LHCN-M2 (cell line): Measurements from ENCODE around the gene LMTK3. TPM values are rescaled to one million over a fixed set of nuclear protein-coding genes. Genes with fewer than 3 reads are reported as not detected.

Experiments
- DNase-seq: peaks from one replicate; pipeline ENCODE4 v3.0.0-alpha.2; 2012; ENCODE audit warnings: low read depth
- polyA plus RNA-seq: library from polyadenylated mRNA; unstranded; fragments of >200 nt; gene quantifications from one replicate; pipeline ENCODE4 v1.2.1, GENCODE V29; 2012; ENCODE audit warnings: missing spikeins
- total RNA-seq: library from RNA; depleted of rRNA; stranded (reverse); fragments of >200 nt; gene quantifications from 2 replicates; pipeline ENCODE4 v1.2.3, GENCODE V29; 2014; rRNA removed

Gene LMTK3
- 0.06 and 0.13 TPM in 2 replicates for total RNA-seq
- 0.27 TPM for polyA plus RNA-seq

GRCh38 chr19:48511800-48512503, at the start of gene LMTK3:
Gene LMTK3, minus strand, starts transcription at chr19:48511835. Its CDS starts 259 bp downstream, at chr19:48511576.
- peak; percentile 44 for DNase-seq

- DNase-seq, result no peak
Observed at GRCh38 chr19:48561412-48561811, 49.8 kb upstream of the LMTK3 start.

- DNase-seq, result no peak
Observed at GRCh38 chr19:48560095-48560530, 48.5 kb upstream of the LMTK3 start.

- peak; percentile 30 for DNase-seq
Observed at GRCh38 chr19:48558018-48558684, 46.5 kb upstream of the LMTK3 start.

GRCh38 chr19:48556825-48557224, 45.2 kb upstream of the LMTK3 start:
- DNase-seq, result no peak

- DNase-seq, result peak; percentile 37
Observed at GRCh38 chr19:48556163-48556562, 44.5 kb upstream of the LMTK3 start.

DNA sequence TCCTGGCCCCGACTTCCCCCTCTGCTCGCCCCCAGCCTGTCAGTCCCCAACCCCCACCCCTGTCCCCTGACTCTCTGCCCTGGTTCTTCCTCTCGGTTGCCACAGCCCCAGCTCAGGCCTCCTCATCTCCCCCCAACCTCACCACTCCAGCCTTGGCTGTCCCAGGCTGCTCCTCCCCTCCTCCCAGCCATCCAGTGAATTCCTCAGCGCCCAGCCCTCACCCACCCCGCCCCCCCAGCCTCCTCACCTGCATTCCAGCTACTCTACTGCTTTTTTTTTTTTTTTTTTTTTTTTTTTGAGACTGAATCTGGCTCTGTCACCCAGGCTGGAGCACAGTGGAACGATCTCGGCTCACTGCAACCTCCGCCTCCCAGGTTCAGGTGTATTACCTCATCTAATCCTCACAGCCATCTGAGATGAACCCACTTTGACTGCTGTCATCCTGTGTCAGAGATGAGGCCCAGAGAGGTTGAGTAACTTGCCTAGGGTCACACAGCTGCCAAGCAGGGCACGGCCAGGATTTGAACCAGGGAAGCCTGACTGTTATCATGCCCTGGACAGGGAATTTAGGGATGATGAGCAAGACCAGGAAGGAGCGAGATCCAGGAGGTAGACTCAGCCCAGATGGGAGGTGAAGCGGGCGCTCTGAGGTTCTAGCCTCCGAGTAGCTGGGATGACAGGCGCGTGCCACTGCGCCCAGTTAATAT, 42.9 kb upstream of the LMTK3 start:
- DNase-seq, result no peak

- DNase-seq, result peak; percentile 30
Observed at GRCh38 chr19:48553676-48554384, 42.2 kb upstream of the LMTK3 start.

GRCh38 chr19:48552406-48553322, 41.0 kb upstream of the LMTK3 start:
- no peak for DNase-seq

DNA sequence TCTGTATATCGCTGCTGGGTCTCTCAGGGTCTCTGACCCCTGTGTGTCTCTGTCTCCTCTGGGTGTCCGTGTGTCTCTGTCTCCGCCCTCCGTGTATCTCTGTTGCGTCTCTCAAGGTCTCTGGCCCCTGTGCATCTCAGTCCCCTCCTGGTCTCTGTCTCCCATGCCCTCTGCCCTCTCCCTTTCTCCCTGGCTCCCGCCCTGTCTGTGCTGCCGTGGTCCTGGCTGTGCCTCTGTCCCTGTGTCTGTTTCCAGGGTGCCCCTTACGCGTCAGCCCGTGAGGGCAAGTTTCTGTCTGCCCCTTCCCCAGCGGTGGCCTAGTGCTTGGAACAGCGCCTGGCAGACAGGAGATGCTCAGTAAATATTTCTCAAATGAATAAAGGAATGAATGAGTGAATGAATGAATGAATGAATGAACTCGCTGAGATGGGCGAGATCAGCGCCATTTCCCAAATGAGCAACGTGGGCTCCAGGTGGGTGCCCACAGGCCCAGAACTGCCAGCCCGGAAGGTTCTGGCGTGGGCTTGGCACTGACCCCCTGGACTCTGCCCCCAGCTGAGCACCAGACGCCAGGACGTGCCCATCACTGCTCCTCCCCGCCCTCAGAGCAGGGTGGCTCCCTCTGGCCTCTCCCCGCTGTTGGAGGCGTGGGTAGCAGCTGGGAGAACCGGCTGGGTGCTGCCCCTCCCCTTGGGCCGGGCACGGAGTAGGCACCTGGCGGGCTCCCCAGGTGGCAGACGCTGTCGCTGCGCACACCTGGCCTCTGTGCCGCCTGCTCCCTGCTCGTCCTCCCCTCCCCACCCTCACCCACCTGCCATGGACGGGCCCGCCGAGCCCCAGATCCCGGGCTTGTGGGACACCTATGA, 40.0 kb upstream of the LMTK3 start, which contains the start of gene SULT2B1:
Gene SULT2B1, plus strand, starts transcription at position 736 of the 866 bp plus-strand sequence. Its CDS starts 81 bp downstream, at position 817.
- DNase-seq, result no peak

GRCh38 chr19:48549380-48549779, 37.7 kb upstream of the LMTK3 start:
- DNase-seq, result no peak

DNA sequence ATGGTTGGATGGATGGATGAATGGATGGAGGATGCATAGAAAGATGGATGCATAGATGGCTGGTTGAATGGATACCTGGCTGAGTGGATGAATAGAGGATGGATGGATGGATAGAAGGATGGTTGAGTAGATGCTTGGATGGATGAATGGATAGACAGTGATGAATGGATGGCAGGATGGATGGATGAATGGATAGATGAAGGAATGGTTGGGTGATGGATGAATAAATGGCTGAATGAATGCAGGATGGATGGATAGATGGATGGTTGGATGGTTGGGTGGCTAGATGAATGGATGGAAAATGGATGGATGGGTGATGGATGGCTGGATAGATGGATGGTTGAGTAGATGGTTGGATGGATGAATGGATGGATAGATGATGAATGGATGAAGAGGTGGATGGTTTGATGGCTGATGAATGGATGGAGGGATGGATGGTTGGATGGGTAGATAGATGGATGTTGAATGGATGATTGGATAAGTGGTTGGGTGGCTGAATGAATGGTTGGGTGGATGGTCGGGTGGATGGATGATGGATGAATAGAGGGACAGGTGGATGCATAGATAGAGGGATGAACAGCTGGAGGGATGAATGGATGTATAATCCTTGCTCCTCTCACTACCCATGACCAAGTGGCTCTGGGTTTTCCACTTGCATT, 36.7 kb upstream of the LMTK3 start:
- no peak for DNase-seq

DNA sequence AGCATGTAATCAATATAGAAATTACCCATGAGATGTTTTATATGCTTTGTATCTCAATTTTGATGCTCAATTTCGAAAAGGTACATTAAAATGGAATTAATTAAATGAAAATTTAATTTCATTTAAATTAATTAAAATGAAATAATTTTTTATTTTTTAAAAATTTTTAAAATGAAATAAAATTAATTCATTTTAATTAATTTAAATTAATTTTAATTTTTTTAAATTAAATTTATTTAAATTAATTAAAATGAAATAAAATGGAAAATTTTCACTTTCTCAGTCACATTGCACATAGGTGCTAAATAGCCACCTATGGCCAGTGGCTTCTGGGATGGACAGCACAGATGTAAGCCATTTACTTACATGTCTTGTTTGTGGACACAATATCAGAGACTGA, 36.1 kb upstream of the LMTK3 start:
- no peak for DNase-seq

GRCh38 chr19:48544856-48545750, 33.5 kb upstream of the LMTK3 start:
- no peak for DNase-seq

GRCh38 chr19:48543121-48543710, 31.6 kb upstream of the LMTK3 start:
- peak; percentile 84 for DNase-seq

GRCh38 chr19:48541813-48542212, 30.2 kb upstream of the LMTK3 start:
- no peak for DNase-seq

GRCh38 chr19:48540110-48540509, 28.5 kb upstream of the LMTK3 start:
- DNase-seq, result no peak
